ENCODE data around the gene SORCS2. TPM values are rescaled to one million over a fixed set of nuclear protein-coding genes. Genes with fewer than 3 reads are reported as not detected.

The SORCS2 gene
- total RNA-seq, 1 experiment from 2014 or later = not detected

- no peaks in the 10 kb centered on the region for H3K9me3 Mint-ChIP-seq (ENCODE audit: low read depth, unreplicated experiment)
- H3K27me3 Mint-ChIP-seq (ENCODE audit: unreplicated experiment) = peaks cover 48% of the 10 kb centered on the region
- H3K27ac Mint-ChIP-seq (ENCODE audit: unreplicated experiment) = no peak overlapping the region
- TF ChIP-seq CTCF (IDR thresholded peaks at IDR 0.05; ENCODE audit: unreplicated experiment) = no peak
- CTCF ChIA-PET = no interaction called here
- no peak overlapping the region for H3K4me3 Mint-ChIP-seq (ENCODE audit: low read depth, unreplicated experiment)
- no TSS peak for BruUV-seq (replicated peaks)
- no peaks in the 10 kb centered on the region for H3K36me3 Mint-ChIP-seq (ENCODE audit: insufficient read depth, unreplicated experiment)
- intact Hi-C loops (cut with micrococcal nuclease; ENCODE audit: unreplicated experiment) = no loop called here
- H3K4me1 Mint-ChIP-seq (ENCODE audit: low read depth, unreplicated experiment) = no peaks in the 10 kb centered on the region
- DNase-seq = no peak
Measured at GRCh38 chr4:7388627-7389026, 196.3 kb downstream of the SORCS2 start.

DNA sequence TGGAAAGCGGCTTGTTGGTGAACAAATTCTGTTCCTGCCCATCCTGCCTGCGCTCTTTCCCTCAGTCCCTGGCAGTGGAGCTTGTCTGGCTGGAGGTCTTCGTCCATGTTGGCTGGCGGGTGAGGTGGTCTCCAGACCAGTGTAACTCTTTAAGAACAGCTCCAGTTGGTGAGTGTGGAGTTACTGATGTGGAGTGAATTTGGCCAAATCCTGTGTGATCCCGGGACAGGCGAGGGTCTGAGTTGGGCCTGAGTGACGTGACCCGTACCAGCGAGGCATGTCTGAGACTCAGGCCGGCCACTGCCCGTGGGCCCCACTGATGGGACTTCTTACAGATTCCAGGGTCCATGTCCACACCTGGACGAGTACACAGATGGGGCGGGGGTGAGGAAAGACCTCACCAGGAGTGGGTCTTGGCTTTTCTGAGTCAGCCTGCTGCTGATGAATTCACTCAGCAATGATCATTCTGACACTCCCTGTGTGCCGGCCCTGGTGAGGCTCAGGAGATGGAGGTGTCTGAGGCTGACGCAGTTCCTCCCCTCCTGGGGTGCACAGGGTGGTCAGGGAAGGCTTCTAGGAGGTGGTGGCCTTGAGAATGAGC is 196.9 kb downstream of the SORCS2 start:
- Mint-ChIP-seq H3K27ac (ENCODE audit: unreplicated experiment) (no peak overlapping the region), H3K4me1 (ENCODE audit: low read depth, unreplicated experiment) (no peaks in the 10 kb centered on the region)
- CTCF ChIA-PET = no interaction called here

DNA sequence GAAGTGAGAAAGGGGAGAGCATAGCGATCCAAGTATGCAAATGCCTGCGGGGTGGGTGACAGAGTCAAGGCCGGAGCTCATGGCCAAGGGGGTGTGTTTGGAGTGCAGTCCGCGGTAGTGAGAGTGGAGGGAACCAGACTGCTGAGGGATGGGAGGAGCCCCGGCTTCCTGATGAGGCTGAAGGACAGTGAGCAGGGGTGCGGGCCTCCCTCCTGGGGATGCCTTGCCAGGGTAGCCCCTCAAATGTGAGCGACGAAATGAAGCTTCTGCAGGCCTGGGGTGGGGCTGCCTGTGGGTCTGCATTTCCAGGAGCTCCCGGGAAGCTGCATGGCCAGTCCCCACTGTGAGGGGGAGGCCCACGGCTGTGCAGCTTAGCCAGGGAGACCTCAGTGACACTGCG is 197.4 kb downstream of the SORCS2 start:
- H3K4me1 Mint-ChIP-seq (ENCODE audit: low read depth, unreplicated experiment) = no peaks in the 10 kb centered on the region
- H3K27me3 Mint-ChIP-seq (ENCODE audit: unreplicated experiment) = peaks cover 59% of the 10 kb centered on the region
- intact Hi-C loops (cut with micrococcal nuclease; ENCODE audit: unreplicated experiment) = no loop called here
- H3K4me3 Mint-ChIP-seq (ENCODE audit: low read depth, unreplicated experiment) = no peak overlapping the region
- no peak overlapping the region for H3K27ac Mint-ChIP-seq (ENCODE audit: unreplicated experiment)
- H3K36me3 Mint-ChIP-seq (ENCODE audit: insufficient read depth, unreplicated experiment) = no peaks in the 10 kb centered on the region
- CTCF ChIA-PET = no interaction called here
- DNase-seq = no peak
- H3K9me3 Mint-ChIP-seq (ENCODE audit: low read depth, unreplicated experiment) = no peaks in the 10 kb centered on the region
- TF ChIP-seq CTCF (IDR thresholded peaks at IDR 0.05; ENCODE audit: unreplicated experiment) = no peak
- no TSS peak for BruUV-seq (replicated peaks)

More for the DNA sequence above, 196.9 kb downstream of the SORCS2 start:
- intact Hi-C loops (cut with micrococcal nuclease; ENCODE audit: unreplicated experiment) = no loop called here
- TF ChIP-seq CTCF (IDR thresholded peaks at IDR 0.05; ENCODE audit: unreplicated experiment) = no peak
- H3K4me3 Mint-ChIP-seq (ENCODE audit: low read depth, unreplicated experiment) = no peak overlapping the region
- no peaks in the 10 kb centered on the region for H3K36me3 Mint-ChIP-seq (ENCODE audit: insufficient read depth, unreplicated experiment)
- no peaks in the 10 kb centered on the region for H3K9me3 Mint-ChIP-seq (ENCODE audit: low read depth, unreplicated experiment)
- no peak for DNase-seq
- H3K27me3 Mint-ChIP-seq (ENCODE audit: unreplicated experiment) = peaks cover 54% of the 10 kb centered on the region
- BruUV-seq (replicated peaks) = no TSS peak

DNA sequence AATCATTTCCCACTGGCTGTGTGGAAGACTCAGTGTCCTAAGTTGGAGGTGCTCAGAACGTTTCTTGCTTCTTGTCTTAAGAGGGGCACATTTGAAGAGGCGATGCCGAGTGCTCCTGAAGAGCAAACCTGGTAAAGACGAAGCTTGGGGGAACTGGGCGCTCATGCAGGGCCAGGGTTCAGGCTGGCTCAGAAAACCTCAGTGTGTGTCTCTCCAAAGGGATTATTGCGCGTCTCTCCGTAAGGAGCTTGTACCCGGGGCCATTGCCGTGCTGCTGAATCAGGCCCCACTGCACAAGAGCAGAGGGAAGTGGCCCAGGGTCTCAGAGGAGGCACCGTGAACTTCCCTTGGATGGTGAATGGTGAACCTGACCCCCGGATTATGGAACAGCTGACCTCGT is 198.0 kb downstream of the SORCS2 start:
- CTCF ChIA-PET = no interaction called here
- intact Hi-C loops (cut with micrococcal nuclease; ENCODE audit: unreplicated experiment) = no loop called here
- Mint-ChIP-seq H3K36me3 (ENCODE audit: insufficient read depth, unreplicated experiment) (no peaks in the 10 kb centered on the region), H3K4me1 (ENCODE audit: low read depth, unreplicated experiment) (no peaks in the 10 kb centered on the region), H3K27me3 (ENCODE audit: unreplicated experiment) (peaks cover 61% of the 10 kb centered on the region), H3K4me3 (ENCODE audit: low read depth, unreplicated experiment) (no peak overlapping the region), H3K27ac (ENCODE audit: unreplicated experiment) (no peak overlapping the region), H3K9me3 (ENCODE audit: low read depth, unreplicated experiment) (no peaks in the 10 kb centered on the region)
- TF ChIP-seq CTCF (IDR thresholded peaks at IDR 0.05; ENCODE audit: unreplicated experiment) = no peak
- DNase-seq = no peak
- BruUV-seq (replicated peaks) = no TSS peak
